Keratinocyte (primary cell): Measurements from ENCODE around the gene TMPRSS6. TPM values are rescaled to one million over a fixed set of nuclear protein-coding genes. Genes with fewer than 3 reads are reported as not detected.

Source experiments
- DNase-seq: peaks from one replicate; pipeline ENCODE4 v3.0.0-alpha.2; 2011; ENCODE audit warnings: low read depth, missing footprints, low spot score
- FAIRE-seq: peaks from 2 replicates; lab custom pipeline; 2011; peaks lifted over from hg19 to GRCh38; lab: Jason Lieb, UNC
- H2AFZ ChIP-seq: 2 replicates; pipeline ENCODE4 v1.6.0; 2012; ENCODE audit warnings: low read length, control low read depth, inconsistent platforms; ENCODE audit not compliant: control insufficient read depth
- H3K27ac ChIP-seq: 2 replicates; pipeline ENCODE4 v1.5.1; 2011; ENCODE audit warnings: low read length; ENCODE audit not compliant: control insufficient read depth, insufficient read depth
- H3K27me3 ChIP-seq: 3 replicates; pipeline ENCODE4 v1.6.0; 2011; ENCODE audit warnings: low read length; ENCODE audit not compliant: control insufficient read depth, insufficient read depth; ENCODE audit errors: extremely low read depth
- H3K36me3 ChIP-seq, 2 experiments: 2 replicates in 1 of 2; 3 replicates in 1 of 2; pipeline ENCODE4 v1.5.1; 2011; ENCODE audit warnings: low read length in 2 of 2, mild to moderate bottlenecking in 1 of 2; ENCODE audit not compliant: control insufficient read depth in 2 of 2, insufficient read depth in 2 of 2; ENCODE audit errors: extremely low read depth in 1 of 2
- H3K4me1 ChIP-seq: 3 replicates; pipeline ENCODE4 v1.5.1; 2011; ENCODE audit warnings: low read length; ENCODE audit not compliant: control insufficient read depth, insufficient read depth; ENCODE audit errors: extremely low read depth
- H3K4me2 ChIP-seq: 3 replicates; pipeline ENCODE4 v1.6.0; 2011; ENCODE audit warnings: low read depth, low read length; ENCODE audit not compliant: control insufficient read depth, insufficient read depth; ENCODE audit errors: extremely low read depth
- H3K4me3 ChIP-seq, 3 experiments: fragments of 200-600 bp in 1 of 3; sonication (generic) in 1 of 3; 2 replicates in 2 of 3; 3 replicates in 1 of 3; pipeline ENCODE4 v1.5.1; 2011 to 2016; ENCODE audit warnings: low read length in 3 of 3, mild to moderate bottlenecking in 3 of 3, control low read depth in 2 of 3, inconsistent platforms in 1 of 3, low read depth in 1 of 3, mixed read lengths in 1 of 3, mixed run types in 1 of 3, moderate library complexity in 1 of 3; ENCODE audit not compliant: control insufficient read depth in 2 of 3, insufficient read depth in 2 of 3; ENCODE audit errors: extremely low read depth in 1 of 3
- H3K79me2 ChIP-seq: 2 replicates; pipeline ENCODE4 v1.6.0; 2012; ENCODE audit warnings: low read length; ENCODE audit not compliant: control insufficient read depth, insufficient read depth
- H3K9ac ChIP-seq: 3 replicates; pipeline ENCODE4 v1.6.0; 2011; ENCODE audit warnings: low read length; ENCODE audit not compliant: control insufficient read depth, insufficient read depth; ENCODE audit errors: extremely low read depth
- H3K9me1 ChIP-seq: 3 replicates; pipeline ENCODE4 v1.6.0; 2011; ENCODE audit warnings: low read length; ENCODE audit not compliant: control insufficient read depth, insufficient read depth; ENCODE audit errors: extremely low read depth
- H3K9me3 ChIP-seq: 2 replicates; pipeline ENCODE4 v1.5.1; 2012; ENCODE audit warnings: low read depth, low read length; ENCODE audit not compliant: control insufficient read depth
- H4K20me1 ChIP-seq: 3 replicates; pipeline ENCODE4 v1.6.0; 2011; ENCODE audit warnings: low read length; ENCODE audit not compliant: control insufficient read depth, insufficient read depth; ENCODE audit errors: extremely low read depth
- EZH2 ChIP-seq: IDR thresholded peaks from one replicate; pipeline ENCODE4 v1.6.1; 2012; ENCODE audit warnings: inconsistent platforms, mild to moderate bottlenecking, low read length, moderate library complexity
- dilution Hi-C: fragments of 300-500 bp; cut with MboI; formaldehyde crosslinking; loops from one replicate; pipeline ENCODE4 v1.7.0; 2020; ENCODE audit warnings: low sequenced_read_pairs; ENCODE audit not compliant: extremely low pct_ligation_motif_present
- polyA plus RNA-seq, 5 experiments: library from polyadenylated mRNA; depleted of rRNA in 3 of 5; stranded (reverse) in 3 of 5; stranded (forward) in 1 of 5; unstranded in 1 of 5; fragments of >200 nt; gene quantifications; 1 replicate in 1 of 5; 2 replicates in 3 of 5; 3 replicates in 1 of 5; pipeline versions ENCODE4 v1.2.1 to v1.2.3, GENCODE V29; 2011 to 2012; ENCODE audit warnings: missing spikeins in 2 of 5, low read depth in 1 of 5, low replicate concordance in 1 of 5
- TF ChIP-seq, protein P1 (sequence below), 3 experiments: IDR thresholded peaks in 1 of 3; conservative IDR thresholded peaks in 1 of 3; optimal IDR thresholded peaks in 1 of 3; 2 replicates in 2 of 3; 3 replicates in 1 of 3; pipeline versions ENCODE3 to v1.5.1; 2011; ENCODE audit warnings: low read length in 3 of 3, mild to moderate bottlenecking in 3 of 3, moderate library complexity in 2 of 3, control low read depth in 1 of 3, inconsistent platforms in 1 of 3; ENCODE audit not compliant: insufficient read depth in 2 of 3; ENCODE audit errors: extremely low read depth in 1 of 3

The TMPRSS6 gene
- polyA plus RNA-seq, 1 donor (not counting 4 experiments of a cell fraction or from before 2014, with no cell fraction given), result not detected

DNA sequence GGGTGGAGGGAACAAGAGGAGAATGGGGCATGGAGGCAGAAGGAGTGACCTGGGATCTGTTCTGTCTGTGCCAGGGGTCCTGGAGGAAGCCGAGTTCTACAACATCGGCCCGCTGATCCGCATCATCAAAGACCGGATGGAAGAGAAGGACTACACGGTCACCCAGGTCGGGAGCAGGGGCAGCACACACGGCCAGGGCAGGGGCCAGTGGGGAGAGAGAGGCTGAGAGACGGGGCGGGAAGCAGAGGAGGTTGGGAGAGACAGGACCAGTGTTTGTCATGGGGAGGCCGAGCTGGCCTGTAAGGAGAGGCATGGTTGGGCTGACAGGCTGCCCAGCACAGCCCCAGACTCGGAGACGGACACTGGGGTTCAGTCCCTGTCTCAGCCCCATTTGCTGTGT, 53.3 kb downstream of the TMPRSS6 start:
- H3K4me3 ChIP-seq, result no peak overlapping the region
- H3K9me1 ChIP-seq, result no peaks in the 10 kb centered on the region
- peaks cover 5% of the 10 kb centered on the region for H3K4me1 ChIP-seq
- TF ChIP-seq, protein P1, sequence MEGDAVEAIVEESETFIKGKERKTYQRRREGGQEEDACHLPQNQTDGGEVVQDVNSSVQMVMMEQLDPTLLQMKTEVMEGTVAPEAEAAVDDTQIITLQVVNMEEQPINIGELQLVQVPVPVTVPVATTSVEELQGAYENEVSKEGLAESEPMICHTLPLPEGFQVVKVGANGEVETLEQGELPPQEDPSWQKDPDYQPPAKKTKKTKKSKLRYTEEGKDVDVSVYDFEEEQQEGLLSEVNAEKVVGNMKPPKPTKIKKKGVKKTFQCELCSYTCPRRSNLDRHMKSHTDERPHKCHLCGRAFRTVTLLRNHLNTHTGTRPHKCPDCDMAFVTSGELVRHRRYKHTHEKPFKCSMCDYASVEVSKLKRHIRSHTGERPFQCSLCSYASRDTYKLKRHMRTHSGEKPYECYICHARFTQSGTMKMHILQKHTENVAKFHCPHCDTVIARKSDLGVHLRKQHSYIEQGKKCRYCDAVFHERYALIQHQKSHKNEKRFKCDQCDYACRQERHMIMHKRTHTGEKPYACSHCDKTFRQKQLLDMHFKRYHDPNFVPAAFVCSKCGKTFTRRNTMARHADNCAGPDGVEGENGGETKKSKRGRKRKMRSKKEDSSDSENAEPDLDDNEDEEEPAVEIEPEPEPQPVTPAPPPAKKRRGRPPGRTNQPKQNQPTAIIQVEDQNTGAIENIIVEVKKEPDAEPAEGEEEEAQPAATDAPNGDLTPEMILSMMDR (optimal IDR thresholded peaks at IDR 0.05 in 1 of 3, IDR thresholded peaks at IDR 0.05 in 1 of 3, conservative IDR thresholded peaks at IDR 0.05 in 1 of 3; ENCODE audit: extremely low read depth in 1 of 3, insufficient read depth in 2 of 3, low read length in 3 of 3), result no peak
- no peak for TF ChIP-seq EZH2
- H4K20me1 ChIP-seq, result no peaks in the 10 kb centered on the region
- no peaks in the 10 kb centered on the region for H3K27me3 ChIP-seq
- no peaks in the 10 kb centered on the region for H3K9me3 ChIP-seq
- peaks cover 0 to 6% of the 10 kb centered on the region in 2 experiments for H3K36me3 ChIP-seq
- no peak overlapping the region for H3K4me2 ChIP-seq
- H3K9ac ChIP-seq, result no peak overlapping the region
- DNase-seq, result no peak
- FAIRE-seq, result no peak
- no peak overlapping the region for H3K27ac ChIP-seq
- dilution Hi-C loops, result no loop called here
- no peaks in the 10 kb centered on the region for H3K79me2 ChIP-seq
- no peak overlapping the region for H2AFZ ChIP-seq

DNA sequence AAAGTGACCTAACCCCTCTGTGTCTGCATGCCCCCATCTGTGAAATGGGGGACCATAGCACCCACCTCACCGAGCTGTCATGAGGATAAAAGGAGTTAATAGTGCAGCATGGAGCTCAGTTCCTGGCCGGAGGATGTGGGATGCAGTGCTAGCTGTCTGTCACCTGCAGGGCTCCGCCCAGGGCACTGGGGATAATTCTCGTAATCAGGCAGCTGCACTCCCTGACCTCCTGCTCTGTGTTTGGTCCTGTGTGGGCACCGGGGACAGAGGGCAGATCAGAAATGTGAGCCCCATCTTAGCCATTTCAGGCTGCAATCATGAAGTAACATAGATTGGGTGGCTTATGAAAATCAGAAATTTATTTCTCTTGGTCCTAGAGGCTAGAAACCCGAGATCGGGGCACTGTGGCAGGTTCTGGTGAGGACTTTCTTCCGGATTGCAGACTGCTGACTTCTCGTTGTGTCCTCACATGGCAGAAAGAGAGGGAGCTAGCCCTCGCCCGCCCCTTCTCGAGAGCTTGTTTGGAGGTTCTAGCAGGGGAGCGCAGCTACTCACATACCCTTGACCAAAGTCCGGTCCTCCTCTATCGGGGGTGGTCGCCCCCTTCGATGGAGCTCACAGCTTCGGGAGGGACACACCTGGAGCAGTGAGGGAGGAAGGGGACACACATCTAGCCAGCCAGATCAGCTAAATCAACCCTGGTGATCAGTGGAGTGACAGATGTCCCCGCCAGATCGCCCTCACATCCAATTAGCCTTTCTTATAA, 54.7 kb downstream of the TMPRSS6 start:
- TF ChIP-seq, protein P1 (optimal IDR thresholded peaks at IDR 0.05 in 1 of 3, IDR thresholded peaks at IDR 0.05 in 1 of 3, conservative IDR thresholded peaks at IDR 0.05 in 1 of 3; ENCODE audit: extremely low read depth in 1 of 3, insufficient read depth in 2 of 3, low read length in 3 of 3), result no peak
- TF ChIP-seq EZH2, result no peak
- H4K20me1 ChIP-seq, result no peaks in the 10 kb centered on the region
- no peaks in the 10 kb centered on the region for H3K27me3 ChIP-seq

More for the DNA sequence above, 54.7 kb downstream of the TMPRSS6 start:
- Histone ChIP-seq H3K4me2 (no peak overlapping the region), H3K9me3 (no peaks in the 10 kb centered on the region), H3K9ac (no peak overlapping the region), H3K27ac (no peak overlapping the region), H3K4me3 (no peak overlapping the region), H3K36me3 (peaks cover 0 to 6% of the 10 kb centered on the region in 2 experiments), H3K4me1 (peaks cover 5% of the 10 kb centered on the region), H3K79me2 (no peaks in the 10 kb centered on the region), H3K9me1 (no peaks in the 10 kb centered on the region), H2AFZ (no peak overlapping the region)
- no peak for DNase-seq
- dilution Hi-C loops, result no loop called here
- FAIRE-seq, result no peak
